RPMI8226 (cell line): ENCODE data around the gene WNK2.
"Not testable (repeated sequence)": the region's sequence is repeated elsewhere in the genome, so short reads cannot be mapped to it uniquely, and the experiment has no call there.

ENCODE experiments used
- DNase-seq: peaks from one replicate; pipeline ENCODE4 v3.0.0-alpha.2; 2015

Gene WNK2

GRCh38 chr9:93345643-93346230 lies 161.8 kb downstream of the WNK2 start:
- no peak for DNase-seq

- no peak for DNase-seq
These were observed 162.5 kb downstream of the WNK2 start for GRCh38 chr9:93346231-93347112.

- DNase-seq = not testable (repeated sequence)
These were observed 163.5 kb downstream of the WNK2 start for GRCh38 chr9:93347371-93347975.

GRCh38 chr9:93353413-93354310 lies 169.7 kb downstream of the WNK2 start:
- not testable (repeated sequence) for DNase-seq

GRCh38 chr9:93354451-93354850 lies 170.5 kb downstream of the WNK2 start:
- no peak for DNase-seq

GRCh38 chr9:93355827-93356226 lies 171.9 kb downstream of the WNK2 start:
- no peak for DNase-seq

- no peak for DNase-seq
These were observed 173.7 kb downstream of the WNK2 start for GRCh38 chr9:93357649-93358048.

- not testable (repeated sequence) for DNase-seq
These were observed 176.0 kb downstream of the WNK2 start for GRCh38 chr9:93359907-93360306.

GRCh38 chr9:93361995-93362394 lies 178.1 kb downstream of the WNK2 start:
- DNase-seq = no peak

GRCh38 chr9:93364734-93365426 lies 180.9 kb downstream of the WNK2 start:
- no peak for DNase-seq

GRCh38 chr9:93365427-93366118 lies 181.6 kb downstream of the WNK2 start:
- DNase-seq = peak; percentile 54

GRCh38 chr9:93366119-93366447 lies 182.1 kb downstream of the WNK2 start:
- no peak for DNase-seq

- not testable (repeated sequence) for DNase-seq
These were observed 182.5 kb downstream of the WNK2 start for GRCh38 chr9:93366486-93366885.

GRCh38 chr9:93368437-93368836 lies 184.5 kb downstream of the WNK2 start:
- no peak for DNase-seq

GRCh38 chr9:93369686-93370085 lies 185.7 kb downstream of the WNK2 start:
- DNase-seq = no peak
